ENCODE measurements around the gene SLC1A1. TPM values are rescaled to one million over a fixed set of nuclear protein-coding genes. Genes with fewer than 3 reads are reported as not detected.
"Not testable (repeated sequence)": the region's sequence is repeated elsewhere in the genome, so short reads cannot be mapped to it uniquely, and the experiment has no call there.

SLC1A1 gene
- total RNA-seq, 1 donor from 2014 or later: 5.6 TPM

- no peak for DNase-seq (ENCODE audit: low read depth in 2 of 2)
These were observed 14.0 kb downstream of the SLC1A1 start for GRCh38 chr9:4504250-4504649.

GRCh38 chr9:4506490-4506889 is 16.2 kb downstream of the SLC1A1 start:
- no peak for DNase-seq (ENCODE audit: low read depth in 2 of 2)

- DNase-seq (ENCODE audit: low read depth in 2 of 2): no peak
These were observed 17.2 kb downstream of the SLC1A1 start for GRCh38 chr9:4507306-4508130.

- no peak for DNase-seq (ENCODE audit: low read depth in 2 of 2)
These were observed 18.1 kb downstream of the SLC1A1 start for GRCh38 chr9:4508246-4508906.

- DNase-seq (ENCODE audit: low read depth in 2 of 2): peak in 1 of 2 donors; percentile 27
These were observed 18.8 kb downstream of the SLC1A1 start for GRCh38 chr9:4508907-4509589.

GRCh38 chr9:4509590-4509984 is 19.3 kb downstream of the SLC1A1 start:
- DNase-seq (ENCODE audit: low read depth in 2 of 2): no peak

- no peak for DNase-seq (ENCODE audit: low read depth in 2 of 2)
These were observed 20.5 kb downstream of the SLC1A1 start for GRCh38 chr9:4510546-4511322.

- DNase-seq (ENCODE audit: low read depth in 2 of 2): no peak
These were observed 24.2 kb downstream of the SLC1A1 start for GRCh38 chr9:4514252-4515128.

- DNase-seq (ENCODE audit: low read depth in 2 of 2): peak; percentile 10 to 33
These were observed 25.7 kb downstream of the SLC1A1 start for GRCh38 chr9:4515958-4516375.

- DNase-seq (ENCODE audit: low read depth in 2 of 2): no peak
These were observed 27.0 kb downstream of the SLC1A1 start for GRCh38 chr9:4517274-4517673.

- DNase-seq (ENCODE audit: low read depth in 2 of 2): no peak
These were observed 29.3 kb downstream of the SLC1A1 start for GRCh38 chr9:4519604-4520003.

GRCh38 chr9:4520055-4520454 is 29.8 kb downstream of the SLC1A1 start:
- no peak for DNase-seq (ENCODE audit: low read depth in 2 of 2)

- DNase-seq (ENCODE audit: low read depth in 2 of 2): peak; percentile 60 to 87
These were observed 40.1 kb downstream of the SLC1A1 start for GRCh38 chr9:4530375-4530774.

- DNase-seq (ENCODE audit: low read depth in 2 of 2): peak in 1 of 2 donors; percentile 74
These were observed 40.6 kb downstream of the SLC1A1 start for GRCh38 chr9:4530831-4531230.

GRCh38 chr9:4531355-4531754 is 41.1 kb downstream of the SLC1A1 start:
- DNase-seq (ENCODE audit: low read depth in 2 of 2): not testable (repeated sequence)

GRCh38 chr9:4533881-4534280 is 43.6 kb downstream of the SLC1A1 start:
- not testable (repeated sequence) for DNase-seq (ENCODE audit: low read depth in 2 of 2)

- DNase-seq (ENCODE audit: low read depth in 2 of 2): not testable (repeated sequence)
These were observed 45.9 kb downstream of the SLC1A1 start for GRCh38 chr9:4536196-4536595.

GRCh38 chr9:4537581-4537980 is 47.3 kb downstream of the SLC1A1 start:
- DNase-seq (ENCODE audit: low read depth in 2 of 2): no peak

GRCh38 chr9:4538107-4538506 is 47.8 kb downstream of the SLC1A1 start:
- no peak for DNase-seq (ENCODE audit: low read depth in 2 of 2)

- DNase-seq (ENCODE audit: low read depth in 2 of 2): no peak
These were observed 48.4 kb downstream of the SLC1A1 start for GRCh38 chr9:4538621-4539020.

GRCh38 chr9:4540425-4540824 is 50.2 kb downstream of the SLC1A1 start:
- no peak for DNase-seq (ENCODE audit: low read depth in 2 of 2)

Data from lung microvascular endothelial cell (primary cell).